ENCODE results near the gene MRPS27.

The MRPS27 gene

DNA sequence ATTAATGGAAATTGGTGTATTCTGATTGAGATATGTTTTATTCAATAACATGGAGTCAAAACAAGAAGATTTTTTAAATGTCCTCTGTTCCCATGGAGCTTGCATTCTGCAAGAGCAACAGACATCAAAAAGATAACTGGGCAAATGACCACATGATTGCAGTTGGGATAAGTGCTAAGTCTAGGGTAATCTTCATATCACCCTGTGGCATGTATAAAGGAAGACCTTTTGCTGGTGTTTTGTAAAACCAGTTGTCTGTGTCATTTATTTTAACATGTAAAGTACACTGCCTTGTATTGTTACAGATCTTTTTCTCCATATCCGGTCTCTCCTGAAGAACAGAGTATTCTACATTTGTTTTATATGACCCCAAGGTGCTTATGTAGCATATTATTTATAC lies 44.1 kb upstream of the MRPS27 start:
- H3K4me3 ChIP-seq (ENCODE audit: low read depth, low read length), result no peak overlapping the region
- no peak for TF ChIP-seq CTCF (IDR thresholded peaks at IDR 0.05; ENCODE audit: borderline replicate concordance, insufficient read depth, low read depth, low read length)

DNA sequence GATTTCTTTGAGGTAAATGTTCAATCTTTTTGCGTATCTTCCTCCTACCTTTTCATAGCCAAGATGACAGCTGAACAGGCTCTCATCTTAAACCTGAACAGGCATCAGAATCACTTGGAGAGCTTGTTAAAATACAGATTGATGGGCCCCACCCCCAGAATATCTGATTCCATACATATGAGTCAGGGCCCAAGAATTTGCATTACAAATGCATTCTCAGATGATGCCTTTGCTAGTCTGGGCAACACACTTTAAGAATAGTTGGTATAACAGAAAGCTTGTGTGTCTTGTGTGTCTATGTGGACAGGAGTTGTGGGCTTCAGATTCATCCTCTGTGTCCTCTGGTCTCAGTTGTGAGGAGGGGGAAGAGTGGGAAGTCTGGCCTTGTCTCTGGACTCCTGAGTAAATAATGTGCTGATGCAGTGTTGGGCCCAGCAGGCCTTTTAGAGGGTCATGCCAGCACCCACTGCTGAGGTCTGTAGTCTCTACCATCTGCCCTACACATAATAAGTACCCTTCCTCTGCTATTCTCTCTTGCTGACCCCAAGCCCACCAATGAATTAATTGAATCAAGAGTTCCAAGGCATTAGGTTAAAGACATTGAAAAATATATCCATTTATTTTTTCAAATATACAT lies 43.2 kb upstream of the MRPS27 start:
- no peak overlapping the region for H3K4me3 ChIP-seq (ENCODE audit: low read depth, low read length)
- no peak for TF ChIP-seq CTCF (IDR thresholded peaks at IDR 0.05; ENCODE audit: borderline replicate concordance, insufficient read depth, low read depth, low read length)

GRCh38 chr5:72359886-72360285 lies 39.8 kb upstream of the MRPS27 start:
- TF ChIP-seq CTCF (IDR thresholded peaks at IDR 0.05; ENCODE audit: borderline replicate concordance, insufficient read depth, low read depth, low read length), result no peak
- no peak overlapping the region for H3K4me3 ChIP-seq (ENCODE audit: low read depth, low read length)

- TF ChIP-seq CTCF (IDR thresholded peaks at IDR 0.05; ENCODE audit: borderline replicate concordance, insufficient read depth, low read depth, low read length), result no peak
- H3K4me3 ChIP-seq (ENCODE audit: low read depth, low read length), result no peak overlapping the region
Observed at GRCh38 chr5:72358925-72359324, 38.9 kb upstream of the MRPS27 start.

- TF ChIP-seq CTCF (IDR thresholded peaks at IDR 0.05; ENCODE audit: borderline replicate concordance, insufficient read depth, low read depth, low read length), result no peak
- no peak overlapping the region for H3K4me3 ChIP-seq (ENCODE audit: low read depth, low read length)
Observed at GRCh38 chr5:72356361-72356760, 36.3 kb upstream of the MRPS27 start.

- no peak overlapping the region for H3K4me3 ChIP-seq (ENCODE audit: low read depth, low read length)
- TF ChIP-seq CTCF (IDR thresholded peaks at IDR 0.05; ENCODE audit: borderline replicate concordance, insufficient read depth, low read depth, low read length), result no peak
Observed at GRCh38 chr5:72355706-72356299, 35.8 kb upstream of the MRPS27 start.

GRCh38 chr5:72353046-72353445 lies 33.0 kb upstream of the MRPS27 start:
- H3K4me3 ChIP-seq (ENCODE audit: low read depth, low read length), result no peak overlapping the region
- TF ChIP-seq CTCF (IDR thresholded peaks at IDR 0.05; ENCODE audit: borderline replicate concordance, insufficient read depth, low read depth, low read length), result no peak

Data from GM12875 (cell line).